Measurements from ENCODE around the gene FXYD1. TPM values are rescaled to one million over a fixed set of nuclear protein-coding genes. Genes with fewer than 3 reads are reported as not detected.

Gene FXYD1
- total RNA-seq, 1 experiment from 2014 or later: not detected

DNA sequence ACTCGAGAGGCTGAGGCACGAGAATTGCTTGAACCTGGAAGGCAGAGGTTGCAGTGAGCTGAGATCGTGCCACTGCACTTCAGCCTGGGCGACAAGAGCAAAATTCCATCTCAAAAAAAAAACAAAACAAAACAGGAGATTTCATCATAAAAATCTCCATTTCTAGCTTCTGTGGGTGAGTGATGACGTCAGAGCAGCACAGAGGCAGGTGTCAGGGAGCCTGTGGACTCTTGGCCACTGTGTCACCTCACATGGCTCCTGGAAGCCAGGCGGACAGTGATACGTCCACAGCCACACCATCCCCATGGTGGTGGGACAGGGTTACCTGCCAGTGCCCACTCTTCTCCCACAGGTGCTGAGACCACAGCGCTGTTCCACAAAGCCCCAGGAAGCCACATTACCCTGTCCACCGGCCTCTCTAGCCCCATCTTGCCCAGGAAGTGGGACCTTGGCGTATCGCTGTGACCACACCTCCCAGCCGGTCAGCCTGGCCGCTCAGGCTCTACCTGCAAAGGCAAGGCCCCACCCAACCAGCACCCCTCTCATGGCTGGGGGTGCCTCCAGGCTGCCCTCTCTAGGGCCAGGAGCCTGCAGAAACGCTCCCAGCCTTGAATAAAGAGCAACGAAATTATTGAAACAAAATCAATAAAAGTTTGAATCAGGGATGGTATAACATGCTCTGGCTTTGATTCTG is 25.5 kb upstream of the FXYD1 start:
- Histone ChIP-seq H3F3A (ENCODE audit: insufficient read depth, low read depth) (peaks cover 30% of the 10 kb centered on the region), H3K27me3 (ENCODE audit: insufficient read depth, low read depth) (no peaks in the 10 kb centered on the region), H2AFZ (no peak overlapping the region), H3K27ac (no peak overlapping the region), H4K20me1 (ENCODE audit: insufficient read depth) (no peaks in the 10 kb centered on the region), H3K4me3 (no peak overlapping the region), H3K36me3 (ENCODE audit: low read depth) (no peaks in the 10 kb centered on the region), H3K4me2 (no peak overlapping the region), H3K9me2 (ENCODE audit: insufficient read depth) (no peaks in the 10 kb centered on the region), H3K4me1 (replicated peaks; ENCODE audit: insufficient read depth) (peaks cover 41% of the 10 kb centered on the region), H3K79me2 (ENCODE audit: low read depth) (peaks cover 20% of the 10 kb centered on the region), H3K9me3 (ENCODE audit: insufficient read depth, low read depth) (no peaks in the 10 kb centered on the region)
- intact Hi-C loops (cut with micrococcal nuclease; ENCODE audit: unreplicated experiment): loop anchor here (10.0 kb wide), 1 partner anchor 138 kb away; no protein-coding TSS in a partner anchor
- ChIA-PET POLR2A (ENCODE audit: unreplicated experiment) (no interaction called here), CTCF (interaction anchor here (0.6 kb wide), 1 partner anchor 1237 kb away, joined by 4 read pairs; no protein-coding TSS in a partner anchor)
- TF ChIP-seq EZH2 (IDR thresholded peaks at IDR 0.05; ENCODE audit: low read depth): no peak
- TF ChIP-seq, protein P1, sequence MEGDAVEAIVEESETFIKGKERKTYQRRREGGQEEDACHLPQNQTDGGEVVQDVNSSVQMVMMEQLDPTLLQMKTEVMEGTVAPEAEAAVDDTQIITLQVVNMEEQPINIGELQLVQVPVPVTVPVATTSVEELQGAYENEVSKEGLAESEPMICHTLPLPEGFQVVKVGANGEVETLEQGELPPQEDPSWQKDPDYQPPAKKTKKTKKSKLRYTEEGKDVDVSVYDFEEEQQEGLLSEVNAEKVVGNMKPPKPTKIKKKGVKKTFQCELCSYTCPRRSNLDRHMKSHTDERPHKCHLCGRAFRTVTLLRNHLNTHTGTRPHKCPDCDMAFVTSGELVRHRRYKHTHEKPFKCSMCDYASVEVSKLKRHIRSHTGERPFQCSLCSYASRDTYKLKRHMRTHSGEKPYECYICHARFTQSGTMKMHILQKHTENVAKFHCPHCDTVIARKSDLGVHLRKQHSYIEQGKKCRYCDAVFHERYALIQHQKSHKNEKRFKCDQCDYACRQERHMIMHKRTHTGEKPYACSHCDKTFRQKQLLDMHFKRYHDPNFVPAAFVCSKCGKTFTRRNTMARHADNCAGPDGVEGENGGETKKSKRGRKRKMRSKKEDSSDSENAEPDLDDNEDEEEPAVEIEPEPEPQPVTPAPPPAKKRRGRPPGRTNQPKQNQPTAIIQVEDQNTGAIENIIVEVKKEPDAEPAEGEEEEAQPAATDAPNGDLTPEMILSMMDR (conservative IDR thresholded peaks at IDR 0.05): no peak
- BruUV-seq (replicated peaks): no TSS peak
- no peak for DNase-seq

DNA sequence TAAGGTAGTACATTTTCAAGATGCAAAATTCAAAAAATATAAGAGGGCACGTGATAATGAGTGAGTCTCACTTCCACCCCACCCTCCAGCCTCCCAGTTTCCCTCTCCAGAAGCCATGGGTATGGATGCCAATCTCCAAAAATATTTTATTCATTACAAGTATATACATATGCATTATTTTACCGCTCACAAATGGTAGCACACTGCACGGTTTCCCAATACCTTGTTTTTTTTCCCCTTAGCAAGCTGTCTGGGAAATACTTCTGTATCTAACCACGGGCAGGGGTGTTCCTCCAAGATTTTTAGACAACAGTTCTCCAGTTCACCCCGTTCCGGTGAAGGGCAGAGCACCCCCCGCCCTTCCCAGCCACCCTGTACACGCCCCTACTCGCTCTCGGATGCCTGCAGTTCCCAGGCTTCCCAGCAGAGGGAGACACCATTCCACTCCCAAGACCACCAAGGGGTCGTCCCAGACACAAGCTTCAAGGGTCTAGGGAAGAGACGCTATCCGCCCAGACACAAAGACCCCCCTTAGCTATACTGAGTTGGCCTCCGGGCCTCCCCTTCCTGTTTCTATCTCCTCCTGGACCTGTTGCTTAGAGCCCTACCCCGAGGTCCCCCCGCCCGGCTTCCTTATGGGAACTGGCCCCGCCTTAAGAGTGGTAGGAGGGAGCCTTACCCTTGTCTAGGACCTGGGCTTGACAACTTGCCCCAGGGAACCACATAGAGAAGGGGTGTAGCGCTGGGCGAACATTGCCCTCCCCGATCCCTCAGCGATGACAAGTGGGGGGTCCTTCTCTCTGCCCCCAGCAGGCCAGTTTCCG is 24.1 kb upstream of the FXYD1 start:
- H3K36me3 ChIP-seq (ENCODE audit: low read depth): no peaks in the 10 kb centered on the region
- DNase-seq: peak; percentile 59 to 81
- ChIA-PET CTCF (interaction anchor here (0.6 to 1.2 kb wide), 4 partner anchors 21 to 98 kb away, joined by 3 to 8 read pairs (median 4); partner anchors contain the start of gene FXYD1), POLR2A (ENCODE audit: unreplicated experiment) (interaction anchor here (0.8 kb wide), 1 partner anchor 9 kb away, joined by 6 read pairs; no protein-coding TSS in a partner anchor)
- H3K27ac ChIP-seq: peak overlapping the region; percentile 71
- peak overlapping the region; percentile 99 for H3K4me2 ChIP-seq
- peak overlapping the region; percentile 74 for H2AFZ ChIP-seq
- H3K9me3 ChIP-seq (ENCODE audit: insufficient read depth, low read depth): no peaks in the 10 kb centered on the region
- H3K9me2 ChIP-seq (ENCODE audit: insufficient read depth): no peaks in the 10 kb centered on the region
- H3K79me2 ChIP-seq (ENCODE audit: low read depth): peaks cover 34% of the 10 kb centered on the region
- no peak for TF ChIP-seq EZH2 (IDR thresholded peaks at IDR 0.05; ENCODE audit: low read depth)
- TF ChIP-seq, protein P1 (conservative IDR thresholded peaks at IDR 0.05): peak; percentile 100
- BruUV-seq (replicated peaks): no TSS peak
- no peaks in the 10 kb centered on the region for H4K20me1 ChIP-seq (ENCODE audit: insufficient read depth)
- H3K4me3 ChIP-seq: peak overlapping the region; percentile 89
- intact Hi-C loops (cut with micrococcal nuclease; ENCODE audit: unreplicated experiment): loop anchor here (1.0 to 10.0 kb wide), 5 partner anchors 9 to 140 kb away; partner anchors contain the start of gene LGI4
- H3K27me3 ChIP-seq (ENCODE audit: insufficient read depth, low read depth): no peaks in the 10 kb centered on the region
- peaks cover 41% of the 10 kb centered on the region for H3F3A ChIP-seq (ENCODE audit: insufficient read depth, low read depth)
- peaks cover 51% of the 10 kb centered on the region for H3K4me1 ChIP-seq (replicated peaks; ENCODE audit: insufficient read depth)

All from PC-9 (cell line).